Ramos (cell line): Measurements from ENCODE around the gene SMC4.

Experiments
- in situ Hi-C: fragments of 300-500 bp; cut with MboI; formaldehyde crosslinking; loops from one replicate; pipeline ENCODE4 v1.14.3; 2022; ENCODE audit warnings: low sequenced_read_pairs; ENCODE audit not compliant: unreplicated experiment

The SMC4 gene

GRCh38 chr3:160393346-160394008, 6.0 kb upstream of the SMC4 start:
- in situ Hi-C loops, result no loop called here

DNA sequence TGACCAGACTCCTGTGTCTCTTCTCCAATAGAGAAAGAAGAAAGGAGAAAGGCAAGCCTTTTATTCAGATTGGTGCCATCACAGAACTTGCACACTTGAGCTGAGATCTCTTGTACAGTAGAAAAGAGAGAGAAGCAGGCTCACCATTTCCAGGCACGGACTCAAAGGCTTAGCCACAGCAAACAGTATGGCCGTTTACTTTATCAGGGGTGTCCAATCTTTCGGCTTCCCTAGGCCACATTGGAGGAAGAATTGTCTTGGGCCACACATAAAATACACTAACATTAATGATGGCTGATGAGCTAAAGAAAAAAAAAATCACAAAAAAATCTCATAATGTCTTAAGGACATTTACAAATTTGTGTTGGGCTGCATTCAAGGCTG, 5.4 kb upstream of the SMC4 start:
- in situ Hi-C loops, result no loop called here

GRCh38 chr3:160395297-160395696, 4.2 kb upstream of the SMC4 start:
- in situ Hi-C loops, result no loop called here

DNA sequence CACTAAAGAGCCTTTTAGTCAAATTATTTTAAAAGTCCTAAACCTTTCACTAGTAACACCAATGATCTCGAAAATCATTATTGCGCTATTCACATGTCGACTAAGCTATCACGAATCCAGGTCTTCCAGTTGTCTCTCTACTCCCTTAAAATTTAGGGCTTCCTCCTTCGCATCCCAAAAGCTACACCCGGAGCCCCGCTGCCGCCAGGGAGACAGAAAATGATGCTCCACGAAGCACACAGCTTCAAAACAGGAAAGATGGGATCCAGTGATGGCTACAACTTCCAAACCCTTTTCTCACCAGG, 678 bp upstream of the SMC4 start:
- in situ Hi-C loops, result no loop called here

- in situ Hi-C loops, result no loop called here
Observed at GRCh38 chr3:160400030-160400701, 716 bp downstream of the SMC4 start.

DNA sequence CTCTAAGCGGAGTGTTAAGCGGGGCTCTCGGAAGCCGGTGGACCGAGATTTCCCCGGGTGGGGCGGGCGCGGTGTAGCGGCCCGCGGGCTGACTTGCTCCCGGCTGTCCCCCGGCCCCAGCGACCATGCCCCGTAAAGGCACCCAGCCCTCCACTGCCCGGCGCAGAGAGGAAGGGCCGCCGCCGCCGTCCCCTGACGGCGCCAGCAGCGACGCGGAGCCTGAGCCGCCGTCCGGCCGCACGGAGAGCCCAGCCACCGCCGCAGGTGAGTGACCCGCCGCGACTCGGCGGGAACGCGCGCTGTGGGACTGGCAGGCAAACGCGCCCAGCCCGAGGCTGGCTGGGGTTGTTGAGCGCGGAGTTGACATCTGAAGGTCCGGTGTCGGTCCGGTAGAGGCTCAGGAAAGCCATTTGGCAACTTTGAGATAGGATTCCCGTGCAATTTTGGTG, 1.3 kb downstream of the SMC4 start:
- in situ Hi-C loops, result no loop called here

GRCh38 chr3:160401291-160402095, 2.0 kb downstream of the SMC4 start:
- in situ Hi-C loops, result no loop called here

- in situ Hi-C loops, result no loop called here
Observed at GRCh38 chr3:160402221-160403027, 3.0 kb downstream of the SMC4 start.

DNA sequence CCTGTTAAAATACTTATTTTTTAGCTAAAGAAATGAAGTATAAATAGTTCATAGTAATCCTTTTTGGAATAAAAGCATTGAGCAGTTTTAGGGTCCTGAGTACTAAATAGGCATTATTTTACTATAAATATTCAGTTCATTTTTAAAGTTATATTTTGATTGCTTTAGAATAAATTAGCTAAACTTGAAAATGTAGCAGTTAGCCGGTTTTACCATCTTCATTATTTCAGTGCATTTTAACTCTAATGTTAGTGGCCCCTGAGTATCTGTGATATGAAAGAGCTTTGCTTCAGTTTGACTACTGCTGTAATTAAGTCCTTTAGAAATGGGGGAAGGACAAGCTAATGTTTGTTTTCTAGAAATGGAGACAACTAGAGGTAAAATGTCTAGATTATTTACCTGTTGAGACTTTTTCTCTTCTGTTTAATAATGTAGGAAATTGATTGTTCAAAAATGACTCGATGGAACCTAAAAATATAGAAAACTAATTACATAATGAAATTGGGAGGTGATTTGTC, 3.6 kb downstream of the SMC4 start:
- in situ Hi-C loops, result no loop called here

DNA sequence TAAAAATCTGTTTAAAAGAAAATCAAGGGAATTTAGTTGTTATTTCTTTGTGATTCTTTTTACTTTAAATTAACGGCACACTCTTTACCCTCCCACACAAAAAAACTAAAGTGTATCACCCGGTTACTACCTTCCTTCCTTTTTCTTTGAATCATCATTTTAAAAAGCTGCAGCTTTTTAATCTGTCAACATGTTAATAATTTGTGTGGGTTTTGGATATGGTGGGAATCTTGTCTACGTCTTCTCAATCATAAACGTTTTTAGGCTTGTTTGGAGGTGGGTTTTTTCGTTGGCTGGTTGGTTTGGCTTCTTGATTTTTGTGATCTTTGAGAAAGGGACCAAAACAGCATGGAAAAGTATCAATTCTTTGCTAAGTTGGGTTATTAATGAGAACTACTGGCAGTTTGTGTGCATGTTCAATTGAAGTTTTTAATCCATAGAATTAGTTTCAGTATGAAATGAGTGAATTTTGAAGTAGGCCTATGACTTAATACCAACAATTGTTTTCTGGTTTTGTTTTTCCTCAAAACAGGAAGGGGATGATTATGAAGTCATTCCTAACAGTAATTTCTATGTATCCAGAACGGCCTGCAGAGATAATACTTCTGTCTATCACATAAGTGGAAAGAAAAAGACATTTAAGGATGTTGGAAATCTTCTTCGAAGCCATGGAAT, 4.5 kb downstream of the SMC4 start:
- in situ Hi-C loops, result no loop called here

DNA sequence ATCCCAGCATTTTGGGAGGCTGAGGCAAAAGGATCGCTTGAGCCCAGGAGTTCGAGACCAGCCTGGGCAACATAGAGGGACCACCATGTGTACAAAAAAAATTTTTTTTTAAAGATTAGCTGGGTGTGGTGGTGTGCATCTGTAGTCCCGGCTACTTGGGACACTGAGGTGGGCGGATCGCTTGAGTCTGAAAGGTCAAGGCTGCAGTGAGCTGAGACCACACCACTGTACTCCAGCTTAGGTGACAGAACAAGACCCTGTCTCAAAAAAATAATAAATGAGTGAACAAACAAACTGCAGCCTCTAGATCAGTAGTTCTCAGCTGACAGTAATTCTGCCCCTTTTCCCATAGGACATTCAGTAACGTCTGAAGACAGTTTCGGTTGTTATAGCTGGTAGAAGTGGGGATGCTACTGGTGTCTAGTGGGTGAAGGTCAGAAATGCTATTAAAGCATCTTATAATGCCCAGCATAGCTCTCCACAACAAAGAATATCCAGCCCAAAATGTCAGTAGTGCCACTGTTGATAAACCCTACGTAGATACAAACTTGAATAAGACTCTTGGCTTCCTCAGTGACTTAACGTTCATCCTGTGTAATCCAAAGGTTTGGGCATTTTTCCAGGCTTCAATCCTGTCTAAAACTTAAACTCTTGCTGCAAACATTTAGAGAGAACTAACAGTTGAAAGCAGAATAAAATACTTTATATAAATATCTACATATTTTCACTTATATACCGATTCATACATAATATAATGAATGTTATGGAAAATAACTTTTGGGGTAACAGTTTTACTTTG, 10.6 kb downstream of the SMC4 start:
- in situ Hi-C loops, result no loop called here

GRCh38 chr3:160412477-160412876, 13.0 kb downstream of the SMC4 start:
- in situ Hi-C loops, result no loop called here

GRCh38 chr3:160413613-160414248, 14.3 kb downstream of the SMC4 start:
- in situ Hi-C loops, result no loop called here

GRCh38 chr3:160417311-160417710, 17.9 kb downstream of the SMC4 start:
- in situ Hi-C loops, result no loop called here

GRCh38 chr3:160427832-160428424, 28.5 kb downstream of the SMC4 start:
- in situ Hi-C loops, result no loop called here

DNA sequence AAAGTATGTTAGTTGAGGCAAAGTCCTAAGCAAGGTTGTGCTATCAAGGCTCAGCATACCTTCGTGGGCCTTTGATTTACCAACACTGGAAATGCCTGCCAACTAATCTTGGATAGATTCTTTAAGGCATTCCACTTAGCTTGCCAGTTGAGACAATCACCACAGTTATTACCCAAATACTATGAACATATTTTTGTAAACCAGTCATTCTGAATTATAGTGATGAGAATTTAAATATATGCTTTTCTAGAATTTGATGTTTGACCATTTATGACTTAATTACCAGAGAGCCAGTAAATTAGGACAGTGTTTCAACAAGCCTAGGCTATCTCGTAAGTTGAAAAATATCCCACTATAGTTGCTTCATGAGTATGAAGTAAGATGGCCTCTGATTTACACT, 34.6 kb downstream of the SMC4 start:
- in situ Hi-C loops, result no loop called here

DNA sequence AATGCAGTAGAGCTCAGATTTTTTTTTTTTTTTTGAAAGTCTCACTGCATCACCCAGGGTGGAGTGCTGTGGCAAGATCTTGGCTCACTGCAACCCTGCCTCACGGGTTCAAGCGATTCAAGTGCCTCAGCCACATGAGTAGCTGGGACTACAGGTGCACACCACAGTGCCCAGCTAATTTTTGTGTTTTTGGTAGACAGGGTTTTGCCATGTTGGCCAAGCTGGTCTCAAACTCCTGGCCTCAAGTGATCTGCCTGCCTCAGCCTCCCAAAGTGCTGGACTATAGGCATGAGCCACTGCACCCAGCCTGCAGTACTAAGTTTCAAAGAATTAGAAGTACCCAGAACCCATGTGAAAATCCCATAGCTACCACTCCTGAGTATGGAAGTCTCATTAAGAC, 35.6 kb downstream of the SMC4 start:
- in situ Hi-C loops, result no loop called here

DNA sequence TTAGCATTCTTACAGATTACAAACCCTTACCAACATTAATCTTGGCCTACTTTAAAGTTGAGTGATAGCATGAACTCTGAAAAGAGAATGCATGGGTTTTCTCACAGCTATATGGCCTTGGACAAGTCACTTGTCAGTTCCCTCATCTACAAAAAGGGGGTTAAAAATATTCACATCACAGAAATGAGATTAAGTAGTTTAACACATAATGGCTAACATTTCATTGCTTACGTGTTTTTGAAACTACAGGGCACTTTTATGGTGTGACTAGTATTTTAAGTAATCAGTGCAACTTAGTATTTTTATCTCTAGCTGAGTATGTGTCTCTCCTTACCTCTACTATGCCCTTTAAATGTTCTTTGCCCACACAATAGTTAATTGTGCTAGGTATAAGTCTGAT, 36.3 kb downstream of the SMC4 start:
- in situ Hi-C loops, result no loop called here
